ES-I3 (cell line): Measurements from ENCODE around the gene NRF1.

Source experiments
- H3K36me3 ChIP-seq: 2 replicates; pipeline ENCODE4 v1.6.1; 2013; ENCODE audit warnings: mild to moderate bottlenecking, low read length, control low read depth, moderate library complexity; ENCODE audit not compliant: insufficient read depth
- H3K4me1 ChIP-seq: 2 replicates; pipeline ENCODE4 v1.6.1; 2013; ENCODE audit warnings: mild to moderate bottlenecking, control low read depth, low read length; ENCODE audit not compliant: insufficient read depth
- H3K9ac ChIP-seq: 2 replicates; pipeline ENCODE4 v1.6.1; 2013; ENCODE audit warnings: low read depth, mild to moderate bottlenecking, low read length, moderate library complexity
- H3K9me3 ChIP-seq: 2 replicates; pipeline ENCODE4 v1.6.1; 2013; ENCODE audit warnings: mild to moderate bottlenecking, low read length, moderate library complexity; ENCODE audit not compliant: control insufficient read depth, insufficient read depth

NRF1 gene

DNA sequence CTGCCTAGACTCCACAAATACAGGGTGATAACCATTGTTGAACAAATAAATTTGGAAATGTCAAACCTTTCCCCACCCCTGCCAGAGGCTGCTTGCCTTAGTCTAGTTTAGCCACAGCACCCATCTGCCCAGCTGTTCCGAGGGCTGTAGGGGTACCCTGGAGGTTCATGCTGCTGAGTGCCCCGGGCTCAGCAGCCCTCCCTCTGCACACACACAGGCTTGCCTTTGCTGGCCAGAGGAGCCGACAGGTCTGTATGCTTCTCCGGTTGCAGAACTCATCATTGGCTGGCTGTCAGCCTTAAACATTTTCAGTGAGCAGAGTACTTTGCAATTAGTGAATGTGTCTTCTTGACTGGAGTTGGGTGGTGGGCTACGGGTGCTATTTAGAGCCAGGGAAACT, 122.9 kb downstream of the NRF1 start:
- H3K9ac ChIP-seq, result no peak overlapping the region
- peaks cover 5% of the 10 kb centered on the region; the same call in 1 of the 2 replicates for H3K36me3 ChIP-seq
- no peaks in the 10 kb centered on the region for H3K9me3 ChIP-seq
- no peaks in the 10 kb centered on the region for H3K4me1 ChIP-seq

DNA sequence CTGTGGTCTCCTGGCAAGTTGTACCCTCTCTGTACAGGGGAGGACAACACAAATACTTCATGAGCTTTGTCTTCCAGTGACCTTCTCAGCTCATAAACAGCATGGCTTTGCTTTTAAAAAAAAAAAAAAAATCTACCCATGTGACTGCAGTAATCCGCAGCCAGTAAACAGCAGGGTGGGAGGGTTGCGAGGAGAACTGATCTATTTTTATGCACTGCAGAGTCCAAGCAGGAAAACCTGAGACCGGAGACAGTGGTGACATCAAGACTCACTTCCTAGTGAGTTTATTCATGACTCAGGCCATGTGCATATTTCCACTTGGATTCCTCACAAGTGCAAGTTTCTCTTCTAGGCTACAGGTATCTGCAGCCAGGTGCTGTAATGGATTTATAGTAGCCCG, 127.9 kb downstream of the NRF1 start:
- Histone ChIP-seq H3K9ac (no peak overlapping the region), H3K36me3 (no peaks in the 10 kb centered on the region; the same call in 1 of the 2 replicates), H3K9me3 (no peaks in the 10 kb centered on the region), H3K4me1 (peaks cover 15% of the 10 kb centered on the region)

DNA sequence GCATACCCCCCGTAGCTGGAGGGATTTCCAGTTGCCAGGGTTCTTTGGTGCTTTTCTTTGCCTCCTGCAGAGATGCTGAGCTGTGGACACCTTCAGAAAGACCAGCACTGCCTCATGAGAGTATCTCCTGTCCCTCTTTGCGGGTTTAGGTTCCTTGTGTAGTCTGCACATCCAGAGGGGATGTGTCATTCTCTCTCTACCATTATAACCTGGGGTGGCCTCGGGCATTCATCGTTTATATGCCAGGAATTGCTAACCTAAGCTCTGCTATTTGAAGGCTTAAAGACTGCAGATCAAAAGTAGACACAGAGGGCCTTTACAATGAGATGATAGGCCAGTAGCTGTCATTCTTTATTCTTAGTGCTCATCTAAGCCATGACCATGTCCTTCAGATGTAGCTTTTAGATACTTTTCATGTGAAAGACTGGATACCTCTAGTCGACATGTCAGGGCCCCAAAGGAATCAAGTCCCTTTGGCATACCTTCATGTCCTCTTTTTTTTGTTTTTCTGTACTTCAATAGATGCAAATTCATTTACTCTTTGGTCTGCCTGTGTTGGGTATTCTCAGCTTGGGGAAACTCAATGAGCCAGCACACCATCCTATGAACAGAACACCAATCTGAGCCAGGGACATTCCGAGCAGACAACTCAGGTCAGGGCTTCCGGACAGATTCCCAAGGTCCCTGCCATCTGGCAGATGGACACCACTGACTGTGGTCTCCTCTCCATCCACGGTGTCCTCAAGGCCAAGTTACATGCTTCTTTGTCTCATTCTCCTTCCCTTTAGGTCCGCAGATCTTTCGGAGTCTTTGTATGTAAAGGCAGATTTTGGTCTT, 129.3 kb downstream of the NRF1 start:
- Histone ChIP-seq H3K9me3 (no peaks in the 10 kb centered on the region), H3K9ac (no peak overlapping the region), H3K4me1 (peaks cover 15% of the 10 kb centered on the region), H3K36me3 (no peaks in the 10 kb centered on the region; the same call in 1 of the 2 replicates)

DNA sequence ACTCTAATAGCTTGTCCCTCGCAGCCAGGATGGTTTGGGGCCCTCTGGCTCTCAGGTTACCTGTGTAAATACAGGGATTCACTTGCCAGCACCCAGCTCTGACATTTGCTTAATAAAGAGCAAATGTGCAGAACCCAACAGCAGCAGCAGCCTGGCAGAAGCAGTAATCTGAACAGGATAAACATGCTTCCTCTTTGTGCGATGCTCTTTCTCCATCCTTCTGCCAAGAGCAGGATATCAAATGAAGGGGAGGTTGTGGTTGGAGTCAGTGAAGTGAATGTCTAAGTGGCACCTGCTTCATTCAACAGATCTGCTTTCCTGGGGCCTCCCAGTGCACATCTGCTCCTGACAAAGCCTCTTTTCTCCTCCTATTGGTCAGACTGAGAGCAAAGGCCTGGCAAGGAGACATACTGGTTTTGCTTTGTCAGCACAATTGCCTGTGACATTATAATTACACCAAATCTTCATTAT, 130.3 kb downstream of the NRF1 start:
- Histone ChIP-seq H3K9me3 (no peaks in the 10 kb centered on the region), H3K4me1 (peaks cover 15% of the 10 kb centered on the region), H3K36me3 (no peaks in the 10 kb centered on the region; the same call in 1 of the 2 replicates), H3K9ac (no peak overlapping the region)

DNA sequence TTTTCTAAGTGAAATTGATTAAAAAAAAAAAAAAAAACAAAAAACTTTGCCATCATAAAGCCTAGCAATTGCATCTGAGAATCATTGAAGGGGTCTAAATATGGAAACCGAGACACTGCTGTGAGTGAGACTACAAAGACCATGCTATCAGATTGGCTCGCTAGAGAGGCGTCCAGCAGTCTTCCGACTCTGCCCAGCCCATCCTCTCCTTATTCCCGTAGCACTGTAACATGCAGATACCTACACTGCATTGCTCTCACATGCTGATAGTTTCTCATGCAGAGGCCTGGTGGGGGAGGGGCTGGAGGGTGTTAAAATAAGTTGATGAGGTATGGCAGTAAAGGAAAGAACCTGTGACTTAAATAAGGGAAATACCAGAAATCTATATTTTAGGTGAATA, 130.7 kb downstream of the NRF1 start:
- no peaks in the 10 kb centered on the region; the same call in 1 of the 2 replicates for H3K36me3 ChIP-seq

DNA sequence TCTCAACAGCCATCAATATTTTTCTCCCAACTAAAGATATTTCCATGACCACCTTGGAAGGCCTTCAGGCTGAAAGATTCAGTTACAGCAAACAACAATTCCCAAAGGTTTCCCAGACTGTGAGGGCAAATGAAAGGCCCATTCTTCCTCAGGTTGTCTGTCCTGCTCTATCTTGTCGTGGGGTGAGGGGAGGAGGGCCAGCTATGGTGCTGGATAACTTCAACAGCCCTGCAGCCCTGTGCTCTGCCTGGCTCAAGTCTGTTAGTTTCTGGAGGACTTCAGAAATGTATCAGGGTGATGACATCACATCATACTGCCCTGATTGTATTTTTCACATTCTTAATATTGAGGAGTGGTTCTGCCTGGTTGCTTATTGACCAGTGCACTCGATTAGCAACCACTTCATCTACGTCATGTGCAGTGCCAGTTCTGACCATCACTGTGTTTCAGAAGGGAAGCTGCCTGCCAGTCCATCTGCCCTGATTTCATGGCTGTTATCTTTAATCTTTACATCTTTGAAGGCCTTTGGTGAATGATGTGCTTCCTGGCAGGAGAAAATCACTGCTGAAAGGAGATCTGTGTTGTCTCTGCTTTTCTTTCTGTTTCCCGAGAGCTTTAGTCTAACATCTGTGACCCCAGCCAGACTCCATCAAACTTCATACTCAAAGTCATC, 135.5 kb downstream of the NRF1 start:
- H3K36me3 ChIP-seq, result no peaks in the 10 kb centered on the region
- no peak overlapping the region for H3K9ac ChIP-seq
- H3K4me1 ChIP-seq, result peaks cover 5% of the 10 kb centered on the region
- no peaks in the 10 kb centered on the region for H3K9me3 ChIP-seq

More for the DNA sequence above, 130.7 kb downstream of the NRF1 start:
- no peaks in the 10 kb centered on the region for H3K9me3 ChIP-seq
- H3K9ac ChIP-seq, result no peak overlapping the region
- H3K4me1 ChIP-seq, result peaks cover 15% of the 10 kb centered on the region

DNA sequence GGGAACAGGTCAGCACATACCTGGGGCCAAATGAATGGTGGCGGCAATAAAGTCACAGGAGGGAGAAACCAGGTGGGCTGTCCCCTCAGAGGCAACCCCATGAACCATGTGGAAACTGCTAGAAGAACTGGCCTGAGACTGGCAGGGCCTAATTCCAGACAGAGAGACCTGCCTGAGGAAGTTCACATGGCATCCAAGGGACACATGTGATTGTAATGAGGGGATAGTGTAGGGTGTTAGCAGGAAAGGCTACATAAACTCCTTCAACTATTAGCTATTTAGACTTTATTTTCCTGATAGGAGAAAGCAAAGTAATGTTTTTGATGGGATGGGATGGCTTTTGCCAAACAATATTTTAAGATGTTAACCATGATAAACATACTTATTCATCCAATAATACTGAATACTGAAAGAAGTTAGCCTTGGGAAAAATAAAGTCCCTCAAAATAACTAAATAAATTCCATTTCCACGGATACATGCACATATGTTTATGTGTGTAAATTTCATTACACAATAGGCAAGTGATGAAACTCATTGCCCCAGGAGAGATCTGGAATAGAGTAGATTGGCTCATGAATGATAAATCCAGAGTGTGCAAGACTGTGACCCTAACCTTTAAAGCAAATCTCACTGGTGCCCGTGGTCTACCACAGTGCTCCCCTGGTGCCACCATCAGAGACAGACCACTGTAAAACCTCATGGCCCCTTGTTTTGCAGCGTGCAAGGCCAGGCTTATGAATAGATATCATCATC, 137.0 kb downstream of the NRF1 start:
- no peaks in the 10 kb centered on the region for H3K9me3 ChIP-seq
- no peaks in the 10 kb centered on the region for H3K4me1 ChIP-seq
- no peak overlapping the region for H3K9ac ChIP-seq
- no peaks in the 10 kb centered on the region for H3K36me3 ChIP-seq

DNA sequence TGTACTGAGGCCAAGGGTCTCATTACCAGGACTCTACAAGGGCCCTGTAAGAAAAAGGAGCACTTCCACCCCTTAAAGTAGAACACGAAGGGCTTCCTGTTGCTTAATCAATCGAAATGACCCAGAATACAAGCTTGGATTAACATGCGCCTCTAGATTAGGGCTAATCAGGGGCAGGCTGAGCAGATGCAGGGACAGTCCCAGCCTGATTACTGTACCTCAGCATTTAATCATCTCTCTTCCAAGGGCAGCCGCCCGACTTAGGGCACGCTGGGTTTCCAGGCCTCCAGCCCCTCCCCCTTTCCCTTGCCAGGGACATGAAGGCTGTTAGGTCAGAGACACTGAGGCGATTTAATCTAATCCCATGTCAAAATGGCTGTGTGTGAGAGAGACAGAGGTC, 138.6 kb downstream of the NRF1 start:
- Histone ChIP-seq H3K36me3 (no peaks in the 10 kb centered on the region), H3K9ac (no peak overlapping the region)

DNA sequence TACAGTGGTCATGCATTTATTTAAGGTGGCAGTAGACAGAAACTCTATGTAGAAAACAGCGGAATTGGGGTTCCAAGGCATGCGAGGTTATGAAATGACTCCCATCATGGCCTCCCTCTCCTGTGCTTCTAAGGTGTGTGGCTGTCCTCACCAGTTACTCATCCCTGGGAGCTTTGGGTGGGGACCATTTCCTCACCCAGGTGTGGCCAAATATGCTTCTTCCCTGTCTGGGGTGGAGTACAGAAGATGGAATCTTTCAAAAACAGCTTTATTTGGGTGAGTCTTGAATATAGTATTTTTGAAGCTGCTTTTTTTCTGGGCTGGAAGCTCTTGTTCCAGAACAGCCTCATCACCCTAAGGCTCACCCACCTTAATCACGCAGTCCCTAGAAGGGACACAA, 139.0 kb downstream of the NRF1 start:
- Histone ChIP-seq H3K9me3 (no peaks in the 10 kb centered on the region), H3K4me1 (no peaks in the 10 kb centered on the region), H3K36me3 (no peaks in the 10 kb centered on the region), H3K9ac (no peak overlapping the region)

More for the DNA sequence above, 138.6 kb downstream of the NRF1 start:
- Histone ChIP-seq H3K9me3 (no peaks in the 10 kb centered on the region), H3K4me1 (no peaks in the 10 kb centered on the region)

DNA sequence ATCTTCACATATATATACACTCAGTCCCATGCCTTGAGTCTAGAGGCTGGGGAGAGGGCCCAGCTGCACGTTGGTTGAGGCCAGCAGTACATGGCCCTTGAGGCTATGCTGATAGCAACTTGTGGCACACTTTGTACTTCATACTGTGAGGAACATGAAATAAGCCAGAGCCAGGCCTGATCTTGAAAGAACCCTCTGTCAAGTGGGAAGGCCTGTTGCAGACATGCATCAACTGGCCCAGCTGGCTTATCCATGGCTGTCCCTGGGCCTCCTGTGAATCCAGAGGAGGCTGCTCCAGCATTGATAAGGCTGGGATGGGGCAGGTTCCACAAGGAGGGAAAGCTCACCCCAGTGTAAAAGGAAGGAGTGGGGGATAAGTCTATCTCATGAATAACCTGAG, 140.4 kb downstream of the NRF1 start:
- Histone ChIP-seq H3K9ac (no peak overlapping the region), H3K36me3 (no peaks in the 10 kb centered on the region), H3K4me1 (no peaks in the 10 kb centered on the region), H3K9me3 (no peaks in the 10 kb centered on the region)

DNA sequence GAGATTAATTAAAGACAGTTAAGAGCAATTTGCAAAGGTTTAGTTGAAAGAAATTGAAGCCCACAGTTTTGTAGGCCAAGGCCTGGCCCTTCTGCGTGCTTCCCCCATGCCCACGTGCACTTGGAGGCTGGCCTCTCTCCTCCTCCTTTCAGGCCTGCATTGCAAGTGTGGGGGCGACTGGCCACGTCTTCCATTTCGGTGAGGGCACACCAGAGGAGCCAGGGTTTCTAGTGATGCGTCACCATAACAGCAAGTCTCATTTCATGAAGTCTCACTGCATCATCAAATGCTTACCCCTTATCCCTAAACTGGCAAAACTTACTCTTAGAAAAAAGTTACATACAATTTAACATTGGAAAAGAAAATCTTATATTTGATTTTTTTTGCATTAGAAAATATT, 141.2 kb downstream of the NRF1 start:
- no peaks in the 10 kb centered on the region for H3K36me3 ChIP-seq
- no peaks in the 10 kb centered on the region for H3K9me3 ChIP-seq
- H3K9ac ChIP-seq, result no peak overlapping the region
- no peaks in the 10 kb centered on the region for H3K4me1 ChIP-seq

DNA sequence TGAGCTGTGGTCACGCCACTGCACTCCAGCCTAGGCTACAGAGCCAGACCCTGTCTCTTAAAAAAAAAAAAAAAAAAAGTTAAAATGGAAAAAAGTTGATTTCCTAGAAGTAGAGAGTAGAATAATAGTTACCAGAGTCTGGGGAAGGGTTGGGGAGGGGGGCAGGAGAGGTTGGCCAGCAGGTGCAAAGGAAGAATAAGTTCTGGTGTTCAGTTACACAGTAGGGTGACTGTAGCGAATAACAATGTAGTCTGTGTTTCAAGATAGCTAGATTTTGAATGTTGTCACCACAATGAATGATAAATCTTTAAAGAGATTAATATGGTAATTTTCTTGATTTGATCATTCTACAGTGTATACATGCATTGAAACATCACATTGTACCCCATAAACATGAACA, 142.9 kb downstream of the NRF1 start:
- no peaks in the 10 kb centered on the region for H3K36me3 ChIP-seq
- H3K9me3 ChIP-seq, result no peaks in the 10 kb centered on the region
- H3K9ac ChIP-seq, result no peak overlapping the region
- no peaks in the 10 kb centered on the region for H3K4me1 ChIP-seq

DNA sequence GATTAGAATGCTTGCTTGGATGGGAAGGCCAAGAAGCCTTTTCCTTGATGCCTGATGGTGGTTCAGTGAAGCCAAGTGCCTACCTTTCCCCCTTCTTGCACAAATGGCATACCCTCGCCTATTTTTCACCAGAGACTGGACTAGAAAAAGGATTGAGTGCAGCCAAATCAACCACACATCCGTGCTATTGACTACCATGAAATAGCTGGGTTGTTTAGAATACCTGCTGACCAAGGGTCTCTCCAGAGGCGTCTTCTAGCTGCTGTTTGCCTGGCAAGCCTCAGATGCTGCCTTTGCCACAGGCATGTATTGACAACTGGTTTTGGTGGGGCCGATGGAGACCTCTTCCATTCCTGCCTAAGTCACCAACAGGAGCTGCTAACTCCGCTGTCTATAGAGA, 146.5 kb downstream of the NRF1 start:
- Histone ChIP-seq H3K4me1 (no peaks in the 10 kb centered on the region), H3K9ac (no peak overlapping the region), H3K9me3 (no peaks in the 10 kb centered on the region), H3K36me3 (no peaks in the 10 kb centered on the region)

DNA sequence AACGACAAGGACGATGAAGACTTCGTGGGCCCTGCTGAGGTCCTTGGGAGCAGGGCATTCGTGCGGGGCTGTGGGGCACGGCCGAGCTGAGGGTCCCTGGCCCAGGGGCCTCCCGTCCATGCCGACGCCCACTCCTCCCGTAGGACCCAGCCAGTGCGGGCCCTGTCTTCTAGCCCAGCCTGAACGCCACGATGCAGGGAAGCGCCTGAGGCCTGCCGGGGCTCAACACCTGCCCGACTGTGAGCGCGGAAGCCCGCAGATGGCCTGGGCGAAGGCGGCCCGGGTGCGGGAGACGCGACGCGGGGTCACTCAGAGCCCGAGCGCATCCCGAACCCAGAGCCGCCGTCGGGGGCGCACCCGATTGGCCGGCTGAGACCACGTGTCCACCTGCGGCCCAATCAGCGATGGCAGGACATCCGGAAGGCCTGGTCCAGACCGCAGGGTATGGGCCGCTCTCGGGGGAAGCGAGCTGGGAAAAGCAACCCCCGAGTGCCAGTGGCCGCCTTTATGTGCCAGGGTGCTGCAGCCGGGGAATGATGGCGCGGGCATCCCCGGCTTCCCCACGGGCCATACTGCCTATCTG, 151.0 kb downstream of the NRF1 start:
- H3K9me3 ChIP-seq, result no peaks in the 10 kb centered on the region
- H3K4me1 ChIP-seq, result no peaks in the 10 kb centered on the region
- no peaks in the 10 kb centered on the region for H3K36me3 ChIP-seq
- no peak overlapping the region for H3K9ac ChIP-seq
